GM18517 (cell line): ENCODE data around the gene OR5AN1.
"Not testable (repeated sequence)": the region's sequence is repeated elsewhere in the genome, so short reads cannot be mapped to it uniquely, and the experiment has no call there.

Source experiments
- ATAC-seq: cut with Tn5 transposase; IDR thresholded peaks from one replicate; pipeline ENCODE4 v1.9.1; 2021; ENCODE audit warnings: mild to moderate bottlenecking, moderate library complexity; ENCODE audit not compliant: unreplicated experiment

Gene OR5AN1, protein sequence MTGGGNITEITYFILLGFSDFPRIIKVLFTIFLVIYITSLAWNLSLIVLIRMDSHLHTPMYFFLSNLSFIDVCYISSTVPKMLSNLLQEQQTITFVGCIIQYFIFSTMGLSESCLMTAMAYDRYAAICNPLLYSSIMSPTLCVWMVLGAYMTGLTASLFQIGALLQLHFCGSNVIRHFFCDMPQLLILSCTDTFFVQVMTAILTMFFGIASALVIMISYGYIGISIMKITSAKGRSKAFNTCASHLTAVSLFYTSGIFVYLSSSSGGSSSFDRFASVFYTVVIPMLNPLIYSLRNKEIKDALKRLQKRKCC

DNA sequence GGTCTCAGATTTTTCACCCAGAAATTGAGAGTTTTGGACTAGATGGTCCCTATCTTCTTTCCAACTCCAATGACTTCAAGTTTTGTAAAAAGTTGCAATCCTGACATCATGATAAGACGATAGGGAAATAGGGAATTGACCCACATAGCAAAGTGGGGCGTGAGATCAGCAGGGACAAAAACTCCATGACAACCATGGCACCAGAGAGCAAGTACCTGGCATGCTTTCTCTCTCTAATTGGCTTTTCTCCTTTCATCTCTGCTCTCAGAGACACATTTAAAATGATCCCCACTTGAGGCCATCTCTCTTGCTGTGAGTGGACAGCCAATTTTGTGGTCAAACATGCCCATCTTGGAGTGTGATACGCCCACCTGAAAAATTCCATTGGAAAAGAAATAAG, at the start of gene OR5AN1:
Gene OR5AN1 (plus strand): TSS at position 301 of the 400 bp plus-strand sequence. CDS start 5,564 bp downstream, outside the sequence.
- no peak for ATAC-seq

DNA sequence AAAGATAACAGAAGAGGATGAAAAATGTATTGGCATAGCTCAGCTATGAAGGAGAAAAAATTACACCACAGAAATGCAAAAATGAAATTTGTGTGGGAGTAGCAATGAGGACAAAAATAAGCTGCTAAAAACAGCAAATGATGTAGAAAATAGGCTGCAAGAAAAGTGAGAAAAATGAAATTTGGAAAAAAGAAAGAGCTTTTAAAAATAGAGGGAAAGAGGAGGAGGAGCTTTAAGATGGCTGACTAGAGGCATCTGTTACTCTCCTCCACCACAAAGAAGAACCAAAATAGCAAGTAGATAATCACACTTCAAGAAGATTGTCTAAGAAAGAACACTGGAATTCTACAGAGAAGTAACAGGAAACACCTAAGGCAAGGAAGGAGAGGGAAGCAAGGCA, 23.7 kb upstream of the OR5AN1 start:
- ATAC-seq: no peak

- no peak for ATAC-seq
Observed at GRCh38 chr11:59336176-59336575, 22.5 kb upstream of the OR5AN1 start.

DNA sequence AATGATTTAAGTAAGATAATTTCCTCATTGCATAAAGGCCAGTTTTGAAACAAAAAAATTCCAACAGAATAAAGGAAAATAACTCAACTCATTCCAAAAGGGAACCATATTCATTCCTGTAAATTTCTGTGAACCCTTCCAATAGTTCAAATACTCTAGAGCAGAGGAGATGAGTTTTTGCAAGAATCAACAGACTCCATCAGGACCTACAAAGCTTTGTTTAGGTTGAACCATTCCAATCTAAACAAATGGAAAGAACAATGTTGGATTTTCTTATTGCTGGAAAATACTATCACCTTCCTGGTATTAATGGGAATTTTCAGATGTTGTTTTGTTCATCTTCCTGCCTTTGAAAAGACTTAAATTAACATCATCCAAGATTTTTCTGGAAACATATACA, 21.8 kb upstream of the OR5AN1 start:
- ATAC-seq: no peak

GRCh38 chr11:59349657-59350056, 9.0 kb upstream of the OR5AN1 start:
- not testable (repeated sequence) for ATAC-seq

- ATAC-seq: no peak
Observed at GRCh38 chr11:59355226-59355625, 3.5 kb upstream of the OR5AN1 start.

DNA sequence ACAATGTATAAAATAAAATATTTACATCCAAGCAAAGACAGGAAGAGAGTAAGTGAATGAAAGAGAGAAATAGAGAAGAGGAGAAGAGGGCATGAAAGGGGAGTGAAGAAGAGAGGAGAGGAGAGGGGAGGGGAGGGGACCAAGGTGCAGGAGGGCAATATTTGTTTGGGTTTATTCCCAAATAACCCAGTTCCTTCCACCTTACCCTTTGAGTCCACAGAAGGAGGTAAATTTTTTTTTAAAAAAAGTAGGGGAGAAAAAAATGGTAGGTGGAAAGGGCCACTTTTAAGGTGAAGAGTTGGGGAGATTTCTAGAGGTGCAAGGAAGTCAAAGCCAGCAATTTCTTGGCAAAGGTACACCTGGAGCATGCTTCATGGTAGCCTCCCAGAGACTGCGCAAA, 2.1 kb upstream of the OR5AN1 start:
- ATAC-seq: no peak

GRCh38 chr11:59358020-59358419, 675 bp upstream of the OR5AN1 start:
- ATAC-seq: no peak

DNA sequence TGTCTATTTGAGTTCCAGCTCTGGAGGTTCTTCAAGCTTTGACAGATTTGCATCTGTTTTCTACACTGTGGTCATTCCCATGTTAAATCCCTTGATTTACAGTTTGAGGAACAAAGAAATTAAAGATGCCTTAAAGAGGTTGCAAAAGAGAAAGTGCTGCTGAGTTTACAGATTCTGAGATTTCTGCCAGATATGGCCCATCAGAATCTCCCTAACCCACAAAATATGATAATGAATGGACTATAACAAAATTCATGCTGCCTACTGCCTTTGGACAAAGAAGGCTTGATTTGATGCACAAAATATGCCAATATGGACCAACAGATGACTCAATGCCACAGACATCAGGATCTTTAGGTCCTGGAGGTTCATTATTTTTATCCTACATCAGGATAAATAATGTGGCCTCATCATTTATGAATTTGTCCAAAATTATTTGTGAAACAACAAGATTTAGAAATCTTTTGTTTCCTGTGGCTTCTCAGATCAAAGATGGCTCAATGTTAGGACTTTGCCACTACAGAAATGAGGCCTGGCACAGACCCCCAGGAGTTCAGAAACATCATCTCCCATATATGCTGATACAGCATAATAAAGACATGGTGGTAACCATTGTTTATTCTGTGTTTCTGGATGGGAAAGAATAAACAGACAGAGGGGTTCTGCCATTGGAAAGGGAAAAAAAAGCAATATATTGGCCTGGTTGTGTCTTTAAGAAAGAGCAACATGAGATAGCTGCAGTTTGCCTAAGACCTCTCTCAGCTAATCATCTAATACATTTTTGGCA, 6.7 kb downstream of the OR5AN1 start:
- no peak for ATAC-seq

DNA sequence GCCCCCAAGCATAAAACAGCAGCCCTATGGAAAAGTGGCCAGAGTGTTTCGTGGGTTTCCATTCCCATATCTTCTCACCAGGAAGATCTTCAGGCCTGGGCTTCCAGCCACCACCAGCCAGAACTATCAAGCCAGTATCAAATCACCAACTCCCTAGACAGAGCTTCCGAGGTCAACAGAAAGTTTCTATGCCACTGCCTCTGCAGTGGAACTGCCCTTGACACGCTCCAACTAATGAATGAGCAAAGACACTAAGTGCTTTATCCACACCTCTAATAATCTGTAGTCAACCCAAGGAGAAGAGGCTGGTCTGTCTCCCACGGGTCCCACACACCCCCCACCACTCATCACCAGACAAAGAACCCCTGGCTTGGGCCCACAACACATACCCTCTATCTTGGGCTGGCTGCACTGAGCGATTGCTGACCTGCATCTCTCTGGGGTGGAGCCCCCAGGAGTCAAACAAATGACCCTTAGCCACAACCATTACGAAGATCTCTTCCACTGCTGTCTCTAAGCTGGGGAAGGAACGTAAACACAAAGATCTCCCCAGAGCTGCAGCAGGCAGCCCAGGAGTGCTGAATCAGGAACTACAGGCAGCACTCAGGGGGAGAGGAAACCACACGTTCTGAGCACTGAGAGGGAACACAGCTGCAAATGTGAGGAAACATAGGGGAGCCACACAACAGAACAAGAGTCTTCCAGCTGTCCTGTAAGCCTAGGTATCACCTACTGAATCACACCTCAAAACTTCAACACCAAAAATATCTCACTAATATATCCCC, 9.7 kb downstream of the OR5AN1 start:
- no peak for ATAC-seq

DNA sequence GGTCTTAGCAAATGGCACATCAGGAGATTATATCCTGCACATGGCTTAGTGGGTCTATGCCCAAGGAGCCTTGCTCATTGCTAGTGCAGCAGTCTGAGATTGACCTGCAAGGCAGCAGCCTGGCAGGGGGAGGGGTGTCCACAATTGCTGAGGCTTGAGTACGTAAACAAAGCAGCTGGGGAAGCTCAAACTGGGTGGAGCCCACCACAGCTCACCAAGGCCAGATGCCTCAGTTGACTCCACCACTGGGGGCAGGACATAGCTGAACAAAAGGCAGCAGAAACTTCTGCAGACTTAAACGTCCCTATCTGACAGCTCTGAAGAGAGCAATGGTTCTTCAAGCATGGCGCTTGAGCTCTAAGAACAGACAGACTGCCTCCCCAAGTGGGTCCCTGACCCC, 13.6 kb downstream of the OR5AN1 start:
- not testable (repeated sequence) for ATAC-seq

- peak; percentile 99 for ATAC-seq
Observed at GRCh38 chr11:59380263-59381059, 21.8 kb downstream of the OR5AN1 start.

GRCh38 chr11:59394186-59394585, 35.5 kb downstream of the OR5AN1 start:
- no peak for ATAC-seq

DNA sequence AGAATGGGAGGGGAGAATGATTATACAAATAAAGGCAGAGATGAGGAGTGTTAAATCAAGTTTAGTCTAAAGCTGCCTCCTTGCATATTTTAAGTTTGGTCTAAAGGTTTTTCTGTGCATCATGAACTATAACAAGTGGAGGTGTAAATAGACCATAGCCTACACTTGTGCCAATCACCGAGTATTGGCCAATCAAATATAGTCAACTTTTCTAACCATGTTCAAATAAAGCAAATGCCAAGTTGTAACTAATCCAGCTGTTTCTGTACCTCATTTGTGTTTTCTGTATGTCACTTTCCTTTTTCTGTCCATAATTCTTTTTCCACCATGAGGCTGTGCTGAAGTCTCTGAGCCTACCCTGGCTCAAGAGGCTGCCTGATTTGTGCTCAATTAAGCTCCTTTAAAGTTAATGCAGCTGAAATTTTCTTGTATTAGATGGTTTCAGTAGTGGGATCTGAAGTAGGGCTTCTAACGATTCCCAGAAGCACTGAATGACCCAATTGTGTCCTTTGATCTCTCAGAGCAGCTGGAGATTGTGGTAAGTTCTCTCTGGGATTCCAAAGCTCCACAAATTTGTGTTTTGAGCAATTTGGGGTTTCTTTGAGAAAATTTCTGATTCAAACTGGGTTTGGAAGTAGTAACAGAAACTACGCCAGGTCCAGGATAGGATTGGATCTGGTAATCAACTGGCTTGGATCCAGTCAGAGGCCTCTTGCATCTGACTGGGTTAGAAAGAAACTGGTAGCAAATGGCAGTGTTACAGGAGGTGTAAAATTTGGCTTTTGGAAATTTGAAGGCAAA, 42.0 kb downstream of the OR5AN1 start:
- no peak for ATAC-seq

- ATAC-seq: no peak
Observed at GRCh38 chr11:59401262-59401552, 42.5 kb downstream of the OR5AN1 start.

DNA sequence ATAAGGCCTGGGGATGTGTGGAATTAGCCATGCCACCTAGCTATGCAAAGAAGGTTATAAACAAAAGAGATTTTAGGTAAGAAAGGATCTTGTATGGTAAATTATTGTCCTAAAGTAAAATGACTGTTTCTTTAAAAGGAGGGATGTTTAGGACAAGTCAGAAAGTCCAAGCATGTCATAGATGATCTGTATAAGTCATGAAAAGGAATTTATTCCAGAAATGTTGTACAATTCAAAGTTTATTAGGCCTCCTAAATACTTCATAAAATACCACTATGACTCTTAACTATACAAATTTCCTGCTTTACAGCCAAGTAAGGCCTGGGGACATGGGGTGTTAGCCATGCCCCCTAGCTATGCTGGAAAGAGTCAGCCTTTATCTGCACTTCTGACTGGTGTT, 44.9 kb downstream of the OR5AN1 start:
- ATAC-seq: no peak

DNA sequence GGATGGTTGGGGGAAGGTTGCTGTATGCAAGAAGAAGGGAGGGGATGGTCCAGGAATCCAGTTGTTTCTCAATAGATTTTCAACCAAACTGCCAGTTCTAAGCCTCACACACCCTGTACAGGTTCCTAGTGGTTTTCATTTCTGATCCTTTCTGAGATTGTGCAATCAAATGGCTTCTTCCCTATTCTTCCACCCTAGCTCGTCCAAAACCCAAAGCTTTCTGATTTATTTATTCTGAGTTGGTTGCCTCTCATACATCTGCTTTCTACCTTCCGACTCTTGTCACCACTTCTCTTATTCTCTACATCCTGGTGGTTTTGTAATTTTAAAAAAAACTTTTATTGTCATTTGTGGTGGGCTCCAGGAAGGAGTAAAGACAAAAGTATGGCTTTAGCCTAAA, 55.0 kb downstream of the OR5AN1 start:
- ATAC-seq: no peak

- ATAC-seq: no peak
Observed at GRCh38 chr11:59415111-59415510, 56.4 kb downstream of the OR5AN1 start.

DNA sequence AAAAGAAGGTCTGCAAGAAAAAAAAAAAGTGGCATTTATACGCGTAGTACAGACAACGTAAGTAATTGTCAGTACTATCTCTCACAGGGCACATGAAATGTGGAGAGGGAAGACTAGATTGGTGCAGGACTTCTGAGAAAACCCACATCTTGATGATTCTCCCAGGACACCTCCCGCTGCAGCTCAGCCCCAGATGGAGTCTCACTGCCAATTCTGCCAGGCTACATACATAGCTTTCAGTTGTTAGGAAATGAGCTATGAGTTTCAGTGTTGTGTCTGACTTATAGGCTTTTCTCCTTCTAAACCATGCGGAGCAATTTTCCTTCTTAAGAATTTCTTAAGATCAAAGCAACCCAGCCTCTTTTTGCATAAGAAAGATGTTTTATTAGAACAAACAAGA, 57.9 kb downstream of the OR5AN1 start:
- no peak for ATAC-seq

- ATAC-seq: no peak
Observed at GRCh38 chr11:59417023-59417422, 58.3 kb downstream of the OR5AN1 start.
